Right ventricle myocardium superior (tissue), 1 donor: ENCODE data around the gene IFNAR1. TPM values are rescaled to one million over a fixed set of nuclear protein-coding genes. Genes with fewer than 3 reads are reported as not detected.

Experiments used
- ATAC-seq: fragments of 200-7000 bp; cut with Tn5 transposase; one replicate; pipeline ENCODE4 v1.9.1; 2020; ENCODE audit warnings: mild to moderate bottlenecking; ENCODE audit not compliant: poor library complexity
- DNase-seq: peaks from one replicate; pipeline ENCODE4 v3.0.0-alpha.2; 2020
- intact Hi-C: fragments of 100-400 bp; cut with DNase I; formaldehyde crosslinking; loops from one replicate; pipeline ENCODE4 v1.11.2; 2022
- total RNA-seq: library from RNA; stranded (reverse); fragmentation: NEBNext Ultra II Directional; extraction: Animal tissue kit (Norgen Biotek cat#: 25700); gene quantifications from one replicate; pipeline ENCODE4 v1.2.1, GENCODE V29; 2021
- donor health status: DM: no; HTN: yes; CAD: no; lungs with severe emphysema.

IFNAR1 gene
- total RNA-seq, 1 donor from 2014 or later = 27.8 TPM

DNA sequence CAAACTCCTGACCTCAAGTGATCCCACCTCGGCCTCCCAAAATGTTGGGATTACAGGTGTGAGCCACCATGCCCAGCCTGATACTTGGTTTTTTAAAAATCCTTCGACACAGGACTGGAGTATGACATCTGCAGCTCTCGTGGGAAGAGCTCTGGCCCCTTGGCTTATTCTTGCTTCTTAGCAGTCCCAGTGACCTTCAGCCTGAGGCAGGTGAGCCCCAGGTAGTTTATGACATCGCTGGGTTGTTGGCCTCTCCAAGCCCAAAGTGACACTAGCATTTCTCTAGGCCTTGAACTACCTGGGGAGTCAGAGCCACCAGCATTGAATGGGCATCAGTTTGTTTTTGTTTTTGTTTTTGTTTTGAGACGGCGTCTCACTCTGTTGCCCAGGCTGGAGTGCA is 62.5 kb downstream of the IFNAR1 start:
- intact Hi-C loops = no loop called here
- no peak for ATAC-seq

DNA sequence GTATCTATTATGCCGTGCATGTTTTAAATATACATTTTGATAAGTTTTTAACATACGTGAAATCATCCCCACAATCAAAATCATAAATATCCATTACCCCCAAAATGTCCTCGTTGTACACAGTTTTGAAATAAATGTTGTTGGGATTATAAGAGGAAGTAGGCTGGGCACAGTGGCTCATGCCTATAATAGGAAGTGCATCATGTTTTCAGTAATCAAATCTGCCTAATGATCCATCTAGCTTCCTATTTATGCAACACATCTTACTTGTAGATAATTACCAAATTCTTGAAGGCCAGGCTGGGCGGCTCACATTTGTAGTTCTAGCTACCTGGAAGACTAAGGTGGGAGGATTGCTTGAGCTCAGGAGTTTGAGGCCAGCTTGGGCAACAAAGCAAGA is 63.4 kb downstream of the IFNAR1 start:
- ATAC-seq (no peak), DNase-seq (no peak)
- intact Hi-C loops = no loop called here

More for the DNA sequence above, 62.5 kb downstream of the IFNAR1 start:
- DNase-seq = no peak

- DNase-seq = no peak
- ATAC-seq = no peak
- intact Hi-C loops = no loop called here
Measured at GRCh38 chr21:33390479-33390878, 65.7 kb downstream of the IFNAR1 start.

DNA sequence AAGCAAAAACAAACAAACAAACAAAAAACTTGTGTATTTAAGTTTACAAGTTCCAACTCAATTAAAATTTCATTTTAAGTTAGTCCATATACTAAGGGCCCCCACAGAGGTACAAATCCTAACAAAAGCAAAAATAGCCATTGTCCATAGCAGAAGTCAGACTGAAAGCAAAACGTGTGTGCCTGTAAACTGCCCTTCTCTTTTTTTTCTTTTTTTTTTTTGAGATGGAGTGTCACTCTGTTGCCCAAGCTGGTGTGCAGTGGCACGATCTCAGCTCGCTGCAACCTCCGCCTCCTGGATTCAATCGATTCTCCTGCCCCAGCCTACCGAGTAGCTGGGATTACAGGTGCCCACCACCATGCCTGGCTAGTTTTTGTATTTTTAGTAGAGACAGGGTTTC is 66.9 kb downstream of the IFNAR1 start:
- no peak for ATAC-seq
- intact Hi-C loops = no loop called here
- no peak for DNase-seq

DNA sequence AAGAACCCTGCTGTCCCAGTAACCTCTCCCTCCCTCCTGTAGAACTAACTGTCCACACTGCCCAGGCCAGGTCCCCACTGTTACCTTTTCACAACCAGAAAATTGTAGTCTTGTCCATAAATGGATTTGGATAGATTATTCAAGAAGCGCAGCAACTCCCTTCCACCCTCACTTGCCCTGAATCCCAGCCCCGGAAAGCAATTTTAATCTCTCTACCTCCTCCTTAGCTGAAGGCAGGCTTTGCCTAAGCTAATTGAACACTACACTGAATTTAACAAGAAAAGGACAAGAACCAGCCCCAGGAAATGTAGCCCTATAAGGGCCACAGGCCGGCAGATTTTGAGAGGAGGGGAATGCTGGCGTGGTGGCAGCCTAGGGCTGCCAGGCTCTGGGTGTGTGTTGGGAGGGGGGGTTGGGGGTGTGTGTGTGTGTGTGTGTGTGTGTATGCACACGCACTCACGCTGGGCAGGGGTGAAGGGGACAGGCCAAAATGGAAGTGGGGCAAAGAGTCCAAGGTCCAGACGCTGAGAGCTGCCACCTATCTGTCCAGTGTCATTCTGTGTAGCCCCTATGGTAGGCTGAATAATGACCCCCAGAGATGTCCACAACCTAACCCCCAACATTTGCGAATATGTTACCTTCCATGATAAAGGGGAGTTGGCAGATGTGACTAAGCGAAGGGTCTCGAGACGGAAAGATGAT is 67.7 kb downstream of the IFNAR1 start:
- intact Hi-C loops = no loop called here
- ATAC-seq (no peak), DNase-seq (no peak)

DNA sequence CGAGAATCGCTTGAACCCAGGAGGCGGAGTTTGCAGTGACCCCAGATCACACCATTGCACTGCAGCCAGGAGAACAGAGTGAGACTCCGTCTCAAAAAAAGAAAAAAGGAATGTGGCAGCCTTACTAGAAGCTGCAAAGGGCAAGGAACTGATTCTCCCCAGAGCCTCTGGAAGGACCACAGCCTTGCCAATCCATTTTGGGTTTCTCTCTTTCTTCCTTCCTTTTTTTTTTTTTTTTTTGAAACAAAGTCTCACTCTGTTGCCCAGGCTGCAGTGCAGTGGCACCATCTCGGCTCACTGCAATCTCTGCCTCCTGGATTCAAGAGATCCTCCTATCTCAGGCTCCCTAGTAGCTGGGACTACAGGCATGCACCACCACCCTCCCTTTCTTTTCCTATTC is 68.6 kb downstream of the IFNAR1 start:
- DNase-seq (no peak), ATAC-seq (peak; percentile 46)
- intact Hi-C loops = no loop called here

- intact Hi-C loops = no loop called here
- DNase-seq (peak; percentile 53), ATAC-seq (peak; percentile 69)
Measured at GRCh38 chr21:33394260-33394659, 69.5 kb downstream of the IFNAR1 start.

GRCh38 chr21:33395891-33396331 is 71.1 kb downstream of the IFNAR1 start:
- intact Hi-C loops = no loop called here
- no peak for ATAC-seq
- DNase-seq = no peak

GRCh38 chr21:33396436-33396835 is 71.7 kb downstream of the IFNAR1 start:
- intact Hi-C loops = no loop called here
- DNase-seq (no peak), ATAC-seq (no peak)

DNA sequence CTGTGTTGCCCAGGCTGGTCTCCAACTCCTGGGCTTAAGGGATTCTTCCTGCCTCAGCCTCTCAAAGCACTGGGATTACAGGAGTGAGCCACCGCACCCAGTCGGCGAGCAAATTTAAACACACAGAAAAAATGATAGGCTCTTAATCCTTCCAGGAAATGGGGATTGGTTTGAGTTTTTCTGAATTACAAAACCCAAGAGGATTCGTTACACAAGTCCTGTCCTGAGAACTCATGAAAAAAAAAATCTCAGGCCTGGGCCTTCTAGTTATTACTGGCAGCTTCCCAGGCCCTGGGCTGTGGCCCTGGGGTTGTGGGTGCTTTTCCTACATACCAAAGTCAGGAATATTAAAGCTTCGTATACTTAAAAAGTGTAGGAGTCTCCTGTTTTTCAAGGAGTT is 72.2 kb downstream of the IFNAR1 start:
- DNase-seq = peak; percentile 66
- intact Hi-C loops = no loop called here
- ATAC-seq = peak; percentile 52

GRCh38 chr21:33397717-33398116 is 72.9 kb downstream of the IFNAR1 start:
- ATAC-seq (no peak), DNase-seq (no peak)
- intact Hi-C loops = no loop called here

- no peak for ATAC-seq
- DNase-seq = no peak
- intact Hi-C loops = no loop called here
Measured at GRCh38 chr21:33398361-33398760, 73.6 kb downstream of the IFNAR1 start.

- no peak for DNase-seq
- intact Hi-C loops = no loop called here
- ATAC-seq = no peak
Measured at GRCh38 chr21:33401630-33401992, 76.8 kb downstream of the IFNAR1 start.

DNA sequence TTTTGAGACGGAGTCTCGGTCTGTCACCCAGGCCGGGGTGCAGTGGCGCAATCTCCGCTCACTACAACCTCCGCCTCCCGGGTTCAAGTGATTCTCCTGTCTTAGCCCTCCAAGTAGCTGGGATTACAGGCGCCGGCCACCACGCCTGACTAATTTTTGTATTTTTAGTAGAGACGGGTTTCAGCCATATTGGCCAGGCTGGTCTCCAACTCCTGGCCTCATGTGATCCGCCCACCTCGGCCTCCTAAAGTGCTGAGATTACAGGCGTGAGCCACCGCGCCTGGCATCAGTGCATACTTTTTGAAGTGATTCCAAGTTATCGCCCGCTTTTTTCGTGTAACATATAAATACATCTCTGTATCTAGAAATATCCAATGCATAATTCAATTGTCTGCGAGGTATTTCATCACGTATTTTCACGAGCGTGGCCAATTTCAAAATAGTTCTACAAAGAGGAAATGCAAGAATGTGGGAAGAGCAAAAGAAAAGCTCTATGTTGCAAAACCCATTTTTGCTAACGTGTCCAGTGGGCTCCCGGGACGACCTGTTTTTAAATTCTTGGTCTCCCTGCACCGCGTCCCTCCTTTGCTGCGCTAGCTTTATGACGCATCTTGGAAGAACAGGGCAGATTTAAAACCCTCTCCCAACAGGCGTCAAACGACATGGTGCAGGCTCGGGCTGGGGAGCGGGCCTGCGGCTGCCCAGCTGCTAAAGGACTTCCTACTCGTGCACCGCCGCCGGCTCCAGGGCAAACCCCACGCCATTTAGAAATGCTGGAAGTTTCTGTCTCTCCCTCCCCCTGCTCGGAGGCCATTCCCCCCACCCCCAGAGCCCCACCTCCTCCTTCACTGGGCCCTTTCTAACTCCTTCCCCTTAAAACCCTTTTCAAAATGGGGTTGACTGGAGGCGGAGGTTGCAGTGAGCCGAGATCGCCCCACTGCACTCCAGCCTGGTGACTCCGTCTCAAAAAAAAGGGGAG is 77.5 kb downstream of the IFNAR1 start:
- intact Hi-C loops = no loop called here

GRCh38 chr21:33403128-33403785 is 78.5 kb downstream of the IFNAR1 start, which contains the start of gene IFNGR2:
TSS of gene IFNGR2 (plus strand) at chr21:33403413. CDS start at chr21:33403544, 131 bp downstream.
- ATAC-seq (peak; percentile 63), DNase-seq (peak; percentile 68)
- intact Hi-C loops = no loop called here

More for the DNA sequence above, 77.5 kb downstream of the IFNAR1 start:
- peak; percentile 63 for ATAC-seq
- DNase-seq = peak; percentile 83

- DNase-seq (peak; percentile 79), ATAC-seq (peak; percentile 54)
- intact Hi-C loops = no loop called here
Measured at GRCh38 chr21:33403786-33404585, 79.2 kb downstream of the IFNAR1 start.

DNA sequence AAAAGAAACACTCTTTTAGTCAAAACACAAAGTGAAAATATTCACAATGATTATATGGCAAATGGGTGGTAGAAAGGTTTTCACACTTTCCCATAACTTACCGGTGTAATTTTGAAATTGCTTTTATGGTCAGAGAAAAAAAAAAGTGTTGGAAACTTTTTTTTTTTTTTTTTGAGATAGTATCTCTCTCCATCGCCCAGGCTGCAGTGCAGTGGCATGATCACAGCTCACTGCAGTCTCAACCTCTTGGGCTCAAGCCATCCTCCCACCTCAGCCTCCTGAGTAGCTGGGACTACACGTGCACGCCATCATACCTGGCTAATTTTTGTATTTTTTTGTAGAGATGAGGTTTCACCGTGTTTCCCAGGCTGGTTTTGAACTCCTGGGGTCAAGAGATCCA is 81.7 kb downstream of the IFNAR1 start:
- ATAC-seq (no peak), DNase-seq (no peak)
- intact Hi-C loops = no loop called here
